ENCODE measurements around the gene GOLGB1. TPM values are rescaled to one million over a fixed set of nuclear protein-coding genes. Genes with fewer than 3 reads are reported as not detected.
A peak's percentile ranks its signal among the peaks of the same experiment; 100 is the strongest.
"Not testable (repeated sequence)": the region's sequence is repeated elsewhere in the genome, so short reads cannot be mapped to it uniquely, and the experiment has no call there.

GOLGB1 gene
- polyA plus RNA-seq, 3 donors: 1.2 to 7.1 (median 1.7) TPM

DNA sequence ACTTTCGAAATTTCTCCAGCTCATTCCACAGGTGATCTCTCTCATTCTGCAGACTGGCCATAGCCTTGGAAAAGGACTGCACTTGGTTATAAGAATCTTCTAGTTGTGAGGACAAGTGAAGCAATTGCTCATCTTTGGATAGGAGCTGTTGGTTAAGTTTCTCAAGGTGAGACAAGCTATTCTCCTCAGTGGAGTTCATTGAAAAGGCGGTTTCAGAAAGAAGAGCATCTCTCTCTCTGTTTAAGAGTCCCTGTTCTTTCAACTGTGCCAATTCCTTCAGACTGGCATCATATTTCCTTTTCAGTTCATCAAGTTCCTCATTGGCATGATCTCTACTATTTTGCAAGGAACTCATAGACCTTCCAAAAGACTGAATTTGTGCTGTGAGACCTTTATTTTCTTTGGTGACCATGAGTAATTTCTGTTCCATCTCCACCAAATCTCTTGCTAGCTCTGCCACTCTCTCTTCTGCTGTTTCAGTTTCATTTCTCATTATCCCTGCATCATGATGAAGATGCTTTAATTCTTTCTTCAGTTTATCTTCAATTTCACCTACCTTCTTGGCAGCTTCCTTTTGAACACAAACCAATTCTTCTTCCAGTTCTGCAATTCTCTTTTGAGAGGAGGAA is 58.6 kb downstream of the GOLGB1 start:
- H3K36me3 ChIP-seq (replicated peaks in 1 of 2; ENCODE audit: control insufficient read depth in 1 of 2, insufficient read depth in 2 of 2, low read length in 2 of 2): peaks cover 23 to 65% of the 10 kb centered on the region in 2 donors
- Mint-ChIP-seq H3K4me1 (peaks cover 7% of the 10 kb centered on the region), H3K27me3 (ENCODE audit: low read depth in 3 of 3) (no peaks in the 10 kb centered on the region), H3K4me3 (no peak overlapping the region), H3K36me3 (peaks cover 31 to 36% of the 10 kb centered on the region in 2 donors), H3K9me3 (peaks cover 0 to 5% (median 2%) of the 10 kb centered on the region in 7 donors), H3K27ac (peak overlapping the region in 4 of 7 donors; percentile 12 to 66 (median 40))
- peak overlapping the region in 1 of 2 donors; percentile 63 for H3K27ac ChIP-seq (ENCODE audit: low read depth in 1 of 2, low read length in 2 of 2)
- no peak overlapping the region for H3K9ac ChIP-seq (ENCODE audit: insufficient read depth, low read length, poor library complexity, severe bottlenecking)
- no peaks in the 10 kb centered on the region for H4K20me1 ChIP-seq (ENCODE audit: insufficient read depth, low read length)
- peaks cover 6 to 13% of the 10 kb centered on the region in 2 donors for H3K4me1 ChIP-seq (ENCODE audit: control insufficient read depth in 1 of 2, insufficient read depth in 2 of 2, low read length in 2 of 2)
- no peaks in the 10 kb centered on the region for H3K79me2 ChIP-seq (ENCODE audit: insufficient read depth, low read length)
- no peak overlapping the region for H3K4me2 ChIP-seq (replicated peaks; ENCODE audit: extremely low read depth, low read length, poor library complexity, severe bottlenecking)
- H3K27me3 ChIP-seq (ENCODE audit: control insufficient read depth in 2 of 2, insufficient read depth in 2 of 2, low read length in 2 of 2): no peaks in the 10 kb centered on the region
- H3K4me3 ChIP-seq (replicated peaks in 1 of 3; ENCODE audit: low read depth in 2 of 3, low read length in 3 of 3): no peak overlapping the region
- H2AFZ ChIP-seq (ENCODE audit: insufficient read depth, low read depth, low read length, poor library complexity, severe bottlenecking): no peak overlapping the region
- no peaks in the 10 kb centered on the region for H3K9me3 ChIP-seq (replicated peaks in 1 of 2; ENCODE audit: control insufficient read depth in 1 of 2, insufficient read depth in 1 of 2, low read length in 2 of 2)
- intact Hi-C loops (cut with micrococcal nuclease): no loop called here
- DNase-seq: no peak
- TF ChIP-seq, protein P1, sequence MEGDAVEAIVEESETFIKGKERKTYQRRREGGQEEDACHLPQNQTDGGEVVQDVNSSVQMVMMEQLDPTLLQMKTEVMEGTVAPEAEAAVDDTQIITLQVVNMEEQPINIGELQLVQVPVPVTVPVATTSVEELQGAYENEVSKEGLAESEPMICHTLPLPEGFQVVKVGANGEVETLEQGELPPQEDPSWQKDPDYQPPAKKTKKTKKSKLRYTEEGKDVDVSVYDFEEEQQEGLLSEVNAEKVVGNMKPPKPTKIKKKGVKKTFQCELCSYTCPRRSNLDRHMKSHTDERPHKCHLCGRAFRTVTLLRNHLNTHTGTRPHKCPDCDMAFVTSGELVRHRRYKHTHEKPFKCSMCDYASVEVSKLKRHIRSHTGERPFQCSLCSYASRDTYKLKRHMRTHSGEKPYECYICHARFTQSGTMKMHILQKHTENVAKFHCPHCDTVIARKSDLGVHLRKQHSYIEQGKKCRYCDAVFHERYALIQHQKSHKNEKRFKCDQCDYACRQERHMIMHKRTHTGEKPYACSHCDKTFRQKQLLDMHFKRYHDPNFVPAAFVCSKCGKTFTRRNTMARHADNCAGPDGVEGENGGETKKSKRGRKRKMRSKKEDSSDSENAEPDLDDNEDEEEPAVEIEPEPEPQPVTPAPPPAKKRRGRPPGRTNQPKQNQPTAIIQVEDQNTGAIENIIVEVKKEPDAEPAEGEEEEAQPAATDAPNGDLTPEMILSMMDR (IDR thresholded peaks at IDR 0.05): no peak
- WGBS (ENCODE audit: insufficient coverage): 88% methylated on average over 1 of the region's 2 CpGs

GRCh38 chr3:121688747-121689146 is 60.8 kb downstream of the GOLGB1 start:
- H2AFZ ChIP-seq (ENCODE audit: insufficient read depth, low read depth, low read length, poor library complexity, severe bottlenecking); H3K4me3 ChIP-seq (replicated peaks in 1 of 3; ENCODE audit: low read depth in 2 of 3, low read length in 3 of 3); H4K20me1 ChIP-seq (ENCODE audit: insufficient read depth, low read length); intact Hi-C loops (cut with micrococcal nuclease); H3K27me3 Mint-ChIP-seq (ENCODE audit: low read depth in 3 of 3); H3K4me2 ChIP-seq (replicated peaks; ENCODE audit: extremely low read depth, low read length, poor library complexity, severe bottlenecking); H3K9me3 ChIP-seq (replicated peaks in 1 of 2; ENCODE audit: control insufficient read depth in 1 of 2, insufficient read depth in 1 of 2, low read length in 2 of 2); H3K4me1 ChIP-seq (ENCODE audit: control insufficient read depth in 1 of 2, insufficient read depth in 2 of 2, low read length in 2 of 2); H3K4me1 Mint-ChIP-seq; H3K9ac ChIP-seq (ENCODE audit: insufficient read depth, low read length, poor library complexity, severe bottlenecking); H3K27me3 ChIP-seq (ENCODE audit: control insufficient read depth in 2 of 2, insufficient read depth in 2 of 2, low read length in 2 of 2); DNase-seq; H3K27ac ChIP-seq (ENCODE audit: low read depth in 1 of 2, low read length in 2 of 2); H3K4me3 Mint-ChIP-seq; H3K79me2 ChIP-seq (ENCODE audit: insufficient read depth, low read length): not testable (repeated sequence)
- Mint-ChIP-seq H3K27ac (peak overlapping the region in 1 of 7 donors; percentile 70), H3K9me3 (peaks cover 6 to 15% (median 8%) of the 10 kb centered on the region in 7 donors), H3K36me3 (peaks cover 39 to 49% of the 10 kb centered on the region in 2 donors)
- H3K36me3 ChIP-seq (replicated peaks in 1 of 2; ENCODE audit: control insufficient read depth in 1 of 2, insufficient read depth in 2 of 2, low read length in 2 of 2): peaks cover 26 to 72% of the 10 kb centered on the region in 2 donors
- 100% methylated on average over 1 of the region's 31 CpGs for WGBS (ENCODE audit: insufficient coverage)
